ENCODE measurements around the gene DLG2. TPM values are rescaled to one million over a fixed set of nuclear protein-coding genes. Genes with fewer than 3 reads are reported as not detected.

The DLG2 gene
- polyA plus RNA-seq, 3 donors: 0.24 to 0.39 TPM; not detected in 1

DNA sequence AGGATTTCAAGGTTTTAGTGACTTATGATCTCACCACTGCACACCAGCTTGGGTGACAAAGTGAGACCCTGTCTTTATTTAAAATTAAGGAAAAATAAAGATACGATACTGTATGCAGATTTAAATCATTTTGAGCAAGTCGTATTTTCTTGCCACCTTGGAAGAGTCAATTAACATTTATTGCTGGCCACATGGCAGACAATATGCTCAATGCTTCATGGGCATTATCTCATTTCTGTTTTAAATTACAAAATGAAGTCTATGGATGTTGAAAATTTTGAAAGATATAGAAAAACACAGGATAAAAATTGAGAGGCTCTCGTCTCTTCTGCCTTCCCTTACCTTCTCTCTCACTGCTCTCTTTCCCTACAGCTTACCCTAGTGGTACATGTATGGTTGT is 1992.0 kb downstream of the DLG2 start:
- H3K79me2 ChIP-seq (ENCODE audit: insufficient read depth, low read length): no peaks in the 10 kb centered on the region
- H3K9me3 ChIP-seq (replicated peaks in 1 of 2; ENCODE audit: control insufficient read depth in 1 of 2, insufficient read depth in 1 of 2, low read length in 2 of 2): no peaks in the 10 kb centered on the region
- Mint-ChIP-seq H3K4me3 (no peak overlapping the region), H3K27ac (no peak overlapping the region), H3K9me3 (peaks cover 0 to 2% (median 0%) of the 10 kb centered on the region in 7 donors), H3K4me1 (no peaks in the 10 kb centered on the region), H3K27me3 (ENCODE audit: low read depth in 3 of 3) (peaks cover 0 to 2% (median 0%) of the 10 kb centered on the region in 3 donors), H3K36me3 (no peaks in the 10 kb centered on the region)
- no peak for DNase-seq
- no peaks in the 10 kb centered on the region for H3K27me3 ChIP-seq (ENCODE audit: control insufficient read depth in 2 of 2, insufficient read depth in 2 of 2, low read length in 2 of 2)
- no peak overlapping the region for H3K27ac ChIP-seq (ENCODE audit: low read depth in 1 of 2, low read length in 2 of 2)
- no peak overlapping the region for H3K4me3 ChIP-seq (replicated peaks in 1 of 3; ENCODE audit: low read depth in 2 of 3, low read length in 3 of 3)
- no peaks in the 10 kb centered on the region for H3K36me3 ChIP-seq (replicated peaks in 1 of 2; ENCODE audit: control insufficient read depth in 1 of 2, insufficient read depth in 2 of 2, low read length in 2 of 2)
- H4K20me1 ChIP-seq (ENCODE audit: insufficient read depth, low read length): no peaks in the 10 kb centered on the region
- H3K9ac ChIP-seq (ENCODE audit: insufficient read depth, low read length, poor library complexity, severe bottlenecking): no peak overlapping the region
- H3K4me2 ChIP-seq (replicated peaks; ENCODE audit: extremely low read depth, low read length, poor library complexity, severe bottlenecking): no peak overlapping the region
- no peak overlapping the region for H2AFZ ChIP-seq (ENCODE audit: insufficient read depth, low read depth, low read length, poor library complexity, severe bottlenecking)
- H3K4me1 ChIP-seq (ENCODE audit: control insufficient read depth in 1 of 2, insufficient read depth in 2 of 2, low read length in 2 of 2): no peaks in the 10 kb centered on the region
- TF ChIP-seq, protein P1, sequence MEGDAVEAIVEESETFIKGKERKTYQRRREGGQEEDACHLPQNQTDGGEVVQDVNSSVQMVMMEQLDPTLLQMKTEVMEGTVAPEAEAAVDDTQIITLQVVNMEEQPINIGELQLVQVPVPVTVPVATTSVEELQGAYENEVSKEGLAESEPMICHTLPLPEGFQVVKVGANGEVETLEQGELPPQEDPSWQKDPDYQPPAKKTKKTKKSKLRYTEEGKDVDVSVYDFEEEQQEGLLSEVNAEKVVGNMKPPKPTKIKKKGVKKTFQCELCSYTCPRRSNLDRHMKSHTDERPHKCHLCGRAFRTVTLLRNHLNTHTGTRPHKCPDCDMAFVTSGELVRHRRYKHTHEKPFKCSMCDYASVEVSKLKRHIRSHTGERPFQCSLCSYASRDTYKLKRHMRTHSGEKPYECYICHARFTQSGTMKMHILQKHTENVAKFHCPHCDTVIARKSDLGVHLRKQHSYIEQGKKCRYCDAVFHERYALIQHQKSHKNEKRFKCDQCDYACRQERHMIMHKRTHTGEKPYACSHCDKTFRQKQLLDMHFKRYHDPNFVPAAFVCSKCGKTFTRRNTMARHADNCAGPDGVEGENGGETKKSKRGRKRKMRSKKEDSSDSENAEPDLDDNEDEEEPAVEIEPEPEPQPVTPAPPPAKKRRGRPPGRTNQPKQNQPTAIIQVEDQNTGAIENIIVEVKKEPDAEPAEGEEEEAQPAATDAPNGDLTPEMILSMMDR (IDR thresholded peaks at IDR 0.05): no peak
- intact Hi-C loops (cut with micrococcal nuclease): no loop called here
- 83% methylated on average over 2 of the region's 3 CpGs for WGBS (ENCODE audit: insufficient coverage)

DNA sequence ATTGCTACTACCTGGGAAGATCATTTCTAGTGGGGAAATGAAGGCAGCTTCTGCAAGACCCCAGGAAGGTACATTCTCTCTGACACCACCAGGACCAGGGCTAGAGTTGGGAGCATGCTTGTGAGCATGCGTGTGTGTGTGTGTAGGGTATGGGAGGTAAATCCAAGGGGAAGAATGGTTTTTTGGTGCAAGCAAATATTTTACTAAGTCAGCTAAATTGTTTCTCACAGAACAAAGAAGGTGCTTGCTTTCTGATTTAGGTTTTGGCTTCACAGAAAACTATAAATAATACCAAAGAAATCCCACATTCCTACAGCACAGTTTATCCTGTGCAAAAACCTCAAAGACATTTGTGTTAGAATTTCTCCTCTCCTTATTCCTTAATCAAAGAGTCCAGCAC is 1996.9 kb downstream of the DLG2 start:
- Histone ChIP-seq H2AFZ (ENCODE audit: insufficient read depth, low read depth, low read length, poor library complexity, severe bottlenecking) (no peak overlapping the region), H3K4me3 (replicated peaks in 1 of 3; ENCODE audit: low read depth in 2 of 3, low read length in 3 of 3) (no peak overlapping the region), H3K4me2 (replicated peaks; ENCODE audit: extremely low read depth, low read length, poor library complexity, severe bottlenecking) (no peak overlapping the region), H3K9ac (ENCODE audit: insufficient read depth, low read length, poor library complexity, severe bottlenecking) (no peak overlapping the region), H3K27me3 (ENCODE audit: control insufficient read depth in 2 of 2, insufficient read depth in 2 of 2, low read length in 2 of 2) (no peaks in the 10 kb centered on the region), H3K79me2 (ENCODE audit: insufficient read depth, low read length) (no peaks in the 10 kb centered on the region), H4K20me1 (ENCODE audit: insufficient read depth, low read length) (no peaks in the 10 kb centered on the region), H3K9me3 (replicated peaks in 1 of 2; ENCODE audit: control insufficient read depth in 1 of 2, insufficient read depth in 1 of 2, low read length in 2 of 2) (no peaks in the 10 kb centered on the region), H3K27ac (ENCODE audit: low read depth in 1 of 2, low read length in 2 of 2) (no peak overlapping the region), H3K4me1 (ENCODE audit: control insufficient read depth in 1 of 2, insufficient read depth in 2 of 2, low read length in 2 of 2) (no peaks in the 10 kb centered on the region), H3K36me3 (replicated peaks in 1 of 2; ENCODE audit: control insufficient read depth in 1 of 2, insufficient read depth in 2 of 2, low read length in 2 of 2) (no peaks in the 10 kb centered on the region)
- H3K4me1 Mint-ChIP-seq: no peaks in the 10 kb centered on the region
- H3K36me3 Mint-ChIP-seq: no peaks in the 10 kb centered on the region
- intact Hi-C loops (cut with micrococcal nuclease): no loop called here
- TF ChIP-seq, protein P1 (IDR thresholded peaks at IDR 0.05): no peak
- WGBS (ENCODE audit: insufficient coverage): no CpG with 5 or more reads among the region's 1 CpG
- H3K9me3 Mint-ChIP-seq: peaks cover 0 to 3% (median 1%) of the 10 kb centered on the region in 7 donors
- no peak for DNase-seq
- H3K27ac Mint-ChIP-seq: no peak overlapping the region
- H3K27me3 Mint-ChIP-seq (ENCODE audit: low read depth in 3 of 3): peaks cover 0 to 2% (median 0%) of the 10 kb centered on the region in 3 donors
- H3K4me3 Mint-ChIP-seq: no peak overlapping the region

All from CD14-positive monocyte (primary cell).